HG02885 (cell line): Measurements from ENCODE around the gene CEMIP2.

ENCODE experiments used
- ATAC-seq: cut with Tn5 transposase; IDR thresholded peaks from one replicate; pipeline ENCODE4 v1.9.1; 2021; ENCODE audit warnings: mild to moderate bottlenecking; ENCODE audit not compliant: unreplicated experiment, poor library complexity

CEMIP2 gene

GRCh38 chr9:71752928-71753327 lies 15.4 kb downstream of the CEMIP2 start:
- no peak for ATAC-seq

- ATAC-seq = no peak
These were observed 16.0 kb downstream of the CEMIP2 start for GRCh38 chr9:71752352-71752751.

DNA sequence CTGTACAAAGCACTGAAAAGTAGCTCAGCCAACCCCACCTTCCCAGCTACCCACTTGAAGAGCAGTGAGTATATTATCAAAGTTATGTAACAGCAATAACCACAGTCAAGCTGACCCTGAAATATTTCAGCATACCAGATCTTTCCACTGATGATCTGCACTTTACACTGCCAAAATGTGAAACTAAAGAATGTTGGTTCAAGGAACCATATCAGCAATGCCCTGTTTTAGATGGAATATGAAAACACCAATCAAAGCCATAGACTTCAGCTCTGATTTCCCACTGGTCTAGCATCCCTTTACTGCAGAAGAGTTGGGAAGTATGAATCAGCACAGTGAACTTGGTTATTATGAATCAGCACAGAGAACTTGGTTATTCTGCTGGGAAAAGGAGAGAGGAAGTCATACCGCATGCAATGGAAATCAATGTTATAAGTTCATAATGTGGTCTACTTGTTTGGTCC lies 20.0 kb downstream of the CEMIP2 start:
- no peak for ATAC-seq

DNA sequence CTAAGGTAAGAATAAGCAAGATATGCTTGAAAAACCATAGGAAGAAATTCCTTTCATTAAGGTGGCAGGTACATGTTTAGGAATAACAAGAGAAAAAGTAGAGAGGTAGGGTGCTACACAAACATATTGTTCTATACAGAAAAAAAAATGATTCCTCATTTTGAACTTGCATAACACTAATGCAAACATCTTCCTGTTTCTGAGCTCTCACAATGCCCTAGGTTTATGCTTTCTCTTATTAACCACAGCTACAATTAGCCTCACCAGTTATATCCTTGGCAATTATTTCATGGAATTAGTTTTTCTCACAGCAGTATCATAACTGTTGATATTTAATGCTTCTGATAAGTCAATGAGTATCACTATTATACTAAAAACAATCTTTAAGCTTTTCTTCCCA lies 20.7 kb downstream of the CEMIP2 start:
- ATAC-seq = no peak

- no peak for ATAC-seq
These were observed 21.6 kb downstream of the CEMIP2 start for GRCh38 chr9:71746758-71747125.

GRCh38 chr9:71746023-71746757 lies 22.1 kb downstream of the CEMIP2 start:
- ATAC-seq = no peak

GRCh38 chr9:71744754-71745521 lies 23.4 kb downstream of the CEMIP2 start:
- no peak for ATAC-seq

GRCh38 chr9:71743882-71744281 lies 24.4 kb downstream of the CEMIP2 start:
- ATAC-seq = no peak

DNA sequence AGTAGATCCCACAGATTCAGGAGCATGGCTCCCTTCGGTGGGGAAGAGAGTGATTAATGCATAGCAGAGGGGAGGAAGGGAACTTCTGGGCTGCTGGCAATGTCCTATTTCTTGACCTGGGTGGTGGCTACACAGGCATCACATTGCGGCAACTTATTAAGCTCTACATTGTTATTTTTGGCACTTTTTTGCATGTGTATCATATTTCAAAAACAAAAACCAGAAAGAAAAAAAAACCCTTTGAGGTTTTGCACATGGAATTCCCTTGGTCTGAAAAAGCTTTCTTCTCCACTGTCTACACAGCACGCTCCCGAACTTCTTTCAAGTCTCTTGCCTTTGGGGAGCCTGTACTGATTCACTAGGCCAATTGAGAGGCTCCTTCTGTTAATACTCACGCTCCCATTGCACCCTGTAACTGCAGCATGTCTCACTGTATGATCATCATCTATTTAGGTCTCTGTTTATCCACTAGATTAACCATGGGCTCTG lies 25.1 kb downstream of the CEMIP2 start:
- no peak for ATAC-seq

DNA sequence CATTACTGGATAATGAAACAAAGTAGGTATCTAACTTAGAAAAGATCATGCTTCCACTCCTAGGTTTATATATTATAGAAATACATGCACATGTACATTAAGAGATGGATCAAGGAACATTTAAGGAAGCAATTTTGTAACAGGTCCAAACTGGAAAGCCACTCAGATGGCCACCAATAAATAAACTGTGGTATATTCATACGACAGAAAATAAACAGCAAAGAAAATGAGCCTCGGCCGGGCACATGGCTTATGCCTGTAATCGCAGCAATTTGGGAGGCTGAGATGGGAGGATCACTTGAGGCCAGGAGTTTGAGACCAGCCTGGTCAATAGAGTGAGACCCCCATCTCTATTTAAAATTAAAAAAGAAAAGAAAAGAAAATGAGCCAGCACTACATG lies 25.6 kb downstream of the CEMIP2 start:
- ATAC-seq = no peak

DNA sequence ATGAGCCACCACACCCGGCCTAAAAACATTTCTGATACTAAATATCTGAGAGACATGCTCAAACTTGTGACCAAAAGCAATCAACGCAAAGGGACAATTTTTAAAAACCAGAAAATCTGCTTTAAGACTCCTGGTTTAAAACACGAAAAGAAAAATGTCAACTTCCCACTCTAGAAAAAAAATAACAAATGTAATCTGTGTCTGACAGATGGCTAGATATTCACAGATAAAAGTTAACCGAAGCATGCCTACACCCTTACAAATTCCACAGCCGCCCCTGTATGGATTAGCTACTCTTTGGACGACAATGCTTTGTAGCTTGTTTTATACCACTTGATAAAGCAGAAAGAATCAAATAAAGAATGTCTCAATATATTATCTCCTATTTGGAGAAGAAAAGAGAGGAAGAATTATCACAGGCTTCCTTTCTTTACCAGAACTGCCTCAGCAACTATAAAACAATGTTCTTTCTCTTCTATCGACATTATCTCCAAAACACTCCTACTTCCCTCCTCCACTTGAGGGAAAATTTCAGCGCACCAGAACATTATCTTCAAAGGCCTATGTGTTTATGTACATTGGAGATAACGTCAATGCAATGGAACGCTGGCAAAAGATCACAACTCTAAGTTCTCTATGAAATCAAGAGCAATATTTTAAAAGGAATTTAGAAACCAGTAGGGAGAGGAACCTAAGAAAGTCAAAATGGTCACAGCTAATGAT lies 26.2 kb downstream of the CEMIP2 start:
- no peak for ATAC-seq

- ATAC-seq = no peak
These were observed 28.1 kb downstream of the CEMIP2 start for GRCh38 chr9:71740199-71740598.

DNA sequence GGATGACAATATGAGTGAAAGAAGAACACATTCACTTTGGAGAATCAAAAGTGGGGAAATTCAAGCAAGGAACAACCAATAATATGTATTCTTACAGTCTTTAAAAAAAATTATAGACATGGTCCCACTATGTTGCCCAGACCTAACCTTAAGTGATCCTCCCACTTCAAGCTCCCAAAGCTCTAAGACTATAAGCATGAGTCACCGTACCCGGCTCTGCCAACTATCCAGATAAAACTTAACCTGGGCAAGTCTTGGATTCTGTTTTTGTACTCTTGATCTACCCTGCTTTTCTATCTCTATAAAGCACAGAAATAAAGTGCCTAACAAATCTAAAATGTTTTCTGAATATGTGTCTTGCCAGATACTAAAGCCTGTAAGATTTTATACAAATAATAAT lies 30.9 kb downstream of the CEMIP2 start:
- ATAC-seq = no peak

GRCh38 chr9:71736236-71736635 lies 32.1 kb downstream of the CEMIP2 start:
- ATAC-seq = no peak

GRCh38 chr9:71734950-71735349 lies 33.4 kb downstream of the CEMIP2 start:
- ATAC-seq = no peak

- ATAC-seq = no peak
These were observed 35.1 kb downstream of the CEMIP2 start for GRCh38 chr9:71733176-71733575.

DNA sequence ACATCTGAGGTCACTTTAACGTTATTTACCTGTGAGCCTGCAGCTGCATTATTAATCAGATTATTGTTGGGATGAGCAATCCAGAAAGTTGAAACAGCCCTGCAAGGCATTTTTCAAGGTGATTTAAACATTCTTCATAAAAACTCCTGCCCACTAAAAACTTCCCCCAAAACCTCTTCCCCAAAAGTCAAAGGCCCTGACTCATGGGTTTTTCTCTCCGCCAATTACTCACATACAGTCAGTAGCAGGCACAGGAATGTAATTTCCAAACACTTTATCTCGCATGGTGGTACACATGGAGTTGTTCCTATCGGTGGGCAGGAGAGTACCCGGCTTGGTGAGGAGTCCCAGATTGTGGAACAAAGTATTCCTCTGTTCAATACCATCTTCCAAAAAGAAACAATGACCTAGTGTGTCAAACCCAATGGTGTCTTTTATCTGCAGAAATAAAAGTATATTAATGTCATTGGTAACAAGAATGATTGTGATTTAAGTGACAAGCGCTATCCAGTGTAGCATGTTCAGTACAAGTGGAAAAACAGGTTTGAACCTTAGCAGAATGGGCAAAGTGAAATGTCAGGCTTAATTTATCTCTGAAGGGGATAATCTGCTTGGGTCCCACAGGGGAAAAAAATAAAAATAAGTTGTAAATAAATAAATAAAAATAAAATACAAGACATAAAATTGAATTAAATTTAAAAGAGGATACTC lies 38.3 kb downstream of the CEMIP2 start:
- ATAC-seq = no peak

- no peak for ATAC-seq
These were observed 41.6 kb downstream of the CEMIP2 start for GRCh38 chr9:71726723-71727122.

DNA sequence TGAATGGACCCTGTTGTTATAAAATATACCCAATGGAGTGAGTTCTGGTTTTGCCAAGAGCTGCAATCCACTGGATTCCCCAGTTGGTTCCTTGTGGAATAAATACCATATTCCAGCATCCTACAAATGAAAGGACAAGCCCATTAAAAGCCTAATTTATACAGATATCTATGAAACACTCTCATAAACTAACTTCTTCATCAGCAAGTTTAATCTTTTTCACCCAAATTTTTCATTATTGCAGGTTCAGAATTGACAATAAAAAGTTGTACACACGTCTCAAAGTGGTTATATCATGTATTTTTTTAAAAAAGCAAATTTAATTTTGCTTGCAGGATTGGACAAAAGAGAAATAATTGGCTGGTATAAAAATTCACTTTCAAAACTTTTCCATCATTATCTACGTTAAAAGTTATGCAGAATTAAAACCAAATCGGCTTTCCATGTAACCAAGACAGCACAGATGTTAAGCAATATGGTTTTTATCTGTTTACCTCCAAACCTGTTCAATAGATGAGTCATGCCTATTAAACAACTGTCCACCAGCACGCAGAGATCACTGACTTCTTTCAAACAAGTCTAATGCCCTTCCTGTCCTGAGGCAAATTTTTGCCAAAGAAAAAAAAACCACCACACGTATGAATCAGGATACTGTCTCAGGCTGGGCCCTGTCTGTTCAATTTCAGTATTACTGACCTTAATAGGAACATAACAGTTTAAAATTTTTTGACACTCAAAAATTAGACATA lies 42.5 kb downstream of the CEMIP2 start:
- ATAC-seq = no peak

GRCh38 chr9:71721855-71722254 lies 46.5 kb downstream of the CEMIP2 start:
- ATAC-seq = no peak
